Neural crest cell (in vitro differentiated cells): ENCODE data around the gene CCNY. TPM values are rescaled to one million over a fixed set of nuclear protein-coding genes. Genes with fewer than 3 reads are reported as not detected.

Source experiments
- DNase-seq: peaks from one replicate; pipeline ENCODE4 v3.0.0; 2021; ENCODE audit warnings: low read depth, mixed read lengths, low spot score
- H3K27ac Mint-ChIP-seq: one replicate; pipeline ENCODE4 v1.8.0; 2021; ENCODE audit warnings: mild to moderate bottlenecking, mixed read lengths; ENCODE audit not compliant: unreplicated experiment
- H3K27me3 Mint-ChIP-seq: 2 replicates; pipeline ENCODE4 v1.8.0; 2021; ENCODE audit warnings: low read depth, mild to moderate bottlenecking, mixed read lengths
- H3K36me3 Mint-ChIP-seq: 2 replicates; pipeline ENCODE4 v1.8.0; 2021; ENCODE audit warnings: low read depth, mild to moderate bottlenecking, mixed read lengths
- H3K4me1 Mint-ChIP-seq: 2 replicates; pipeline ENCODE4 v1.8.0; 2021; ENCODE audit warnings: mixed read lengths
- H3K4me3 Mint-ChIP-seq: one replicate; pipeline ENCODE4 v1.8.0; 2021; ENCODE audit warnings: mild to moderate bottlenecking, mixed read lengths
- H3K9me3 Mint-ChIP-seq: 2 replicates; pipeline ENCODE4 v1.8.0; 2021; ENCODE audit warnings: mixed read lengths
- CTCF ChIP-seq: fragments of 200-600 bp; sonication (generic); conservative IDR thresholded peaks from 2 replicates; pipeline ENCODE4 v1.5.0; 2021; ENCODE audit warnings: antibody characterized with exemption, mild to moderate bottlenecking
- total RNA-seq: library from RNA; stranded (reverse); gene quantifications from 2 replicates; pipeline ENCODE4 v1.2.1, GENCODE V29; 2021

The CCNY gene
- total RNA-seq, 1 donor from 2014 or later, result 57.0 TPM

GRCh38 chr10:35463105-35463867 is 127.0 kb downstream of the CCNY start:
- Mint-ChIP-seq H3K27ac (no peak overlapping the region), H3K9me3 (no peaks in the 10 kb centered on the region), H3K27me3 (no peaks in the 10 kb centered on the region), H3K36me3 (no peaks in the 10 kb centered on the region), H3K4me3 (no peak overlapping the region), H3K4me1 (peaks cover 23% of the 10 kb centered on the region)
- DNase-seq, result no peak
- TF ChIP-seq CTCF, result no peak

- Mint-ChIP-seq H3K27me3 (no peaks in the 10 kb centered on the region), H3K4me1 (peaks cover 22% of the 10 kb centered on the region), H3K36me3 (no peaks in the 10 kb centered on the region), H3K4me3 (no peak overlapping the region), H3K9me3 (no peaks in the 10 kb centered on the region), H3K27ac (no peak overlapping the region)
- TF ChIP-seq CTCF, result no peak
- DNase-seq, result no peak
These were observed 127.6 kb downstream of the CCNY start for GRCh38 chr10:35463878-35464277.

- no peak for TF ChIP-seq CTCF
These were observed 128.6 kb downstream of the CCNY start for GRCh38 chr10:35464825-35465456.

GRCh38 chr10:35465673-35466072 is 129.4 kb downstream of the CCNY start:
- peaks cover 39% of the 10 kb centered on the region for H3K4me1 Mint-ChIP-seq
- H3K27ac Mint-ChIP-seq, result no peak overlapping the region
- DNase-seq, result no peak
- TF ChIP-seq CTCF, result no peak
- H3K4me3 Mint-ChIP-seq, result no peak overlapping the region
- H3K9me3 Mint-ChIP-seq, result no peaks in the 10 kb centered on the region
- H3K27me3 Mint-ChIP-seq, result no peaks in the 10 kb centered on the region
- H3K36me3 Mint-ChIP-seq, result no peaks in the 10 kb centered on the region

More at GRCh38 chr10:35464825-35465456, 128.6 kb downstream of the CCNY start:
- H3K4me1 Mint-ChIP-seq, result peaks cover 31% of the 10 kb centered on the region
- no peaks in the 10 kb centered on the region for H3K27me3 Mint-ChIP-seq
- H3K27ac Mint-ChIP-seq, result no peak overlapping the region
- H3K4me3 Mint-ChIP-seq, result no peak overlapping the region
- DNase-seq, result no peak
- no peaks in the 10 kb centered on the region for H3K9me3 Mint-ChIP-seq
- H3K36me3 Mint-ChIP-seq, result no peaks in the 10 kb centered on the region

- H3K27me3 Mint-ChIP-seq, result no peaks in the 10 kb centered on the region
- H3K9me3 Mint-ChIP-seq, result no peaks in the 10 kb centered on the region
- DNase-seq, result no peak
- no peaks in the 10 kb centered on the region for H3K36me3 Mint-ChIP-seq
- no peak overlapping the region for H3K4me3 Mint-ChIP-seq
- H3K4me1 Mint-ChIP-seq, result peaks cover 40% of the 10 kb centered on the region
- TF ChIP-seq CTCF, result no peak
- H3K27ac Mint-ChIP-seq, result no peak overlapping the region
These were observed 129.9 kb downstream of the CCNY start for GRCh38 chr10:35466170-35466569.
